Heart left ventricle (tissue), 16 donors: Measurements from ENCODE around the gene CENPK. TPM values are rescaled to one million over a fixed set of nuclear protein-coding genes. Genes with fewer than 3 reads are reported as not detected.

Source experiments
- ATAC-seq, 4 donors: fragments of 200-7000 bp; cut with Tn5 transposase; one replicate each; pipeline ENCODE4 v1.9.1; 2020 to 2022; ENCODE audit warnings: moderate library complexity in 4 of 4, mild to moderate bottlenecking in 3 of 4, moderate number of reproducible peaks in 1 of 4
- DNase-seq, 5 donors: peaks; one replicate each; pipeline ENCODE4 v3.0.0-alpha.2; 2020
- H3K27ac ChIP-seq, 12 donors: fragments of 200-600 bp; sonication (generic) in 4 of 12; one replicate each; pipeline versions ENCODE4 v1.5.0 to v1.8.0; 2016 to 2022; ENCODE audit warnings: mild to moderate bottlenecking in 2 of 12
- H3K27me3 ChIP-seq, 9 donors: fragments of 200-600 bp; sonication (generic) in 2 of 9; one replicate each; pipeline versions ENCODE4 v1.5.1 to v1.8.0; 2016 to 2022; ENCODE audit warnings: mild to moderate bottlenecking in 3 of 9
- H3K36me3 ChIP-seq, 9 donors: fragments of 200-600 bp; sonication (generic) in 2 of 9; one replicate each; pipeline versions ENCODE4 v1.5.0 to v1.8.0; 2018 to 2022; ENCODE audit warnings: mild to moderate bottlenecking in 2 of 9
- H3K4me1 ChIP-seq, 12 donors: fragments of 200-600 bp; sonication (generic) in 4 of 12; one replicate each; pipeline versions ENCODE4 v1.5.0 to v1.8.0; 2016 to 2022; ENCODE audit warnings: mild to moderate bottlenecking in 3 of 12
- H3K4me3 ChIP-seq, 12 donors: fragments of 200-600 bp; sonication (generic) in 4 of 12; one replicate each; pipeline versions ENCODE4 v1.5.0 to v1.8.0; 2017 to 2022; ENCODE audit warnings: mild to moderate bottlenecking in 9 of 12, moderate library complexity in 4 of 12
- H3K9me3 ChIP-seq, 12 donors: fragments of 200-600 bp; sonication (generic) in 4 of 12; one replicate each; pipeline versions ENCODE4 v1.5.0 to v1.8.0; 2016 to 2022; ENCODE audit warnings: mild to moderate bottlenecking in 1 of 12
- CTCF ChIP-seq, 12 donors: fragments of 200-600 bp; sonication (generic) in 4 of 12; IDR thresholded peaks; one replicate each; pipeline versions ENCODE4 v1.5.0 to v1.8.0; 2018 to 2022; ENCODE audit warnings: antibody characterized with exemption in 12 of 12, mild to moderate bottlenecking in 5 of 12
- POLR2A ChIP-seq, 2 donors: fragments of 450-650 bp; IDR thresholded peaks; one replicate each; pipeline ENCODE4 v1.6.1; 2017; ENCODE audit warnings: antibody characterized with exemption in 2 of 2, mild to moderate bottlenecking in 2 of 2, moderate library complexity in 2 of 2
- WGBS, 4 donors: extraction: QIAGEN DNeasy Blood & Tissue Kit in 2 of 4; methylation state at CpG; one replicate each; pipeline versions ENCODE4 v1.1.5 to v1.1.7; 2013 to 2018; 5-methylcytosine and 5-hydroxymethylcytosine counted together
- intact Hi-C, 10 donors: fragments of 100-400 bp; cut with DNase I; formaldehyde crosslinking; loops; one replicate each; pipeline versions ENCODE4 v1.11.1 to v1.14.2; 2022
- polyA plus RNA-seq, 2 donors: library from polyadenylated mRNA; stranded (reverse); fragments of 200-250 nt; gene quantifications; one replicate each; pipeline ENCODE4 v1.2.3, GENCODE V29; 2013
- total RNA-seq, 9 donors: library from RNA; depleted of rRNA in 2 of 9; stranded (reverse); fragments of >200 nt in 2 of 9; fragmentation: NEBNext Ultra II Directional in 3 of 9; extraction: Animal tissue kit (Norgen Biotek cat#: 25700) in 3 of 9; gene quantifications; one replicate each; pipeline versions ENCODE4 v1.1.0 to v1.2.4, GENCODE V29; 2016 to 2023
- donor health status: ischemic (EF 13 %, LVEDD 7.1; RV severe dilation, severe dysfunction).
- donor health status: healthy with polysubstance abuse.
- donor health status: DM: no; HTN: yes; CAD: no.
- donor health status: DM: no; HTN: no; CAD: no.
- donor health status: ischemic (EF 25% LVEDD 6.9; RV normal size, moderate dysfunction).
- donor health status: ischemic (EF 25% LVEDD 5.7; RV mildly dilated, moderate dysfunction).
- donor health status: healthy.
- donor health status: DM: yes; HTN: yes; CAD: no.
- donor health status: ischemic (EF 35%, LVEDD 5.7; RV mildly dilated, moderate dysfunction).
- donor health status: nonischemic (EF 11% LVEDD 7.7; RV severe dilation, severe dysfunction).
- donor health status: DM: yes; HTN: yes; CAD: no.
- donor health status: PGD.
- donor health status: ischemic (EF 29% LVEDD 5.4; RV normal size, mild dysfunction).
- donor health status: nonischemic (EF 23%, LVEDD 6.1; RV moderate dilation, normal function).

The CENPK gene
- total and polyA plus RNA-seq, 11 donors = 0.32 to 6.9 (median 0.78) TPM; not detected in 2

GRCh38 chr5:65539827-65540226, 23.1 kb downstream of the CENPK start:
- H3K27me3 ChIP-seq = no peaks in the 10 kb centered on the region
- TF ChIP-seq CTCF (IDR thresholded peaks at IDR 0.05) (no peak), POLR2A (IDR thresholded peaks at IDR 0.05) (no peak)
- peaks cover 0 to 11% (median 0%) of the 10 kb centered on the region in 9 donors for H3K36me3 ChIP-seq
- ATAC-seq = no peak
- H3K4me1 ChIP-seq = no peaks in the 10 kb centered on the region
- H3K27ac ChIP-seq = no peak overlapping the region
- DNase-seq = no peak
- intact Hi-C loops = no loop called here
- H3K4me3 ChIP-seq = no peak overlapping the region
- H3K9me3 ChIP-seq = no peaks in the 10 kb centered on the region

- Histone ChIP-seq H3K27ac (no peak overlapping the region), H3K36me3 (no peaks in the 10 kb centered on the region), H3K9me3 (no peaks in the 10 kb centered on the region), H3K27me3 (no peaks in the 10 kb centered on the region), H3K4me3 (no peak overlapping the region), H3K4me1 (no peaks in the 10 kb centered on the region)
- 95 to 98% (median 96%) methylated on average over 6 of the region's 6 CpGs for WGBS, 4 donors
- ATAC-seq = no peak
- TF ChIP-seq CTCF (IDR thresholded peaks at IDR 0.05) (no peak), POLR2A (IDR thresholded peaks at IDR 0.05) (no peak)
- DNase-seq = no peak
- intact Hi-C loops = no loop called here
These were observed 27.4 kb downstream of the CENPK start for GRCh38 chr5:65535529-65535987.

GRCh38 chr5:65530904-65531303, 32.1 kb downstream of the CENPK start:
- Histone ChIP-seq H3K27ac (no peak overlapping the region), H3K9me3 (no peaks in the 10 kb centered on the region), H3K4me1 (no peaks in the 10 kb centered on the region), H3K27me3 (no peaks in the 10 kb centered on the region), H3K4me3 (no peak overlapping the region), H3K36me3 (no peaks in the 10 kb centered on the region)
- TF ChIP-seq CTCF (IDR thresholded peaks at IDR 0.05) = no peak
- no peak for TF ChIP-seq POLR2A (IDR thresholded peaks at IDR 0.05)
- no peak for ATAC-seq
- no peak for DNase-seq
- intact Hi-C loops = no loop called here
- WGBS, 4 donors = 96 to 100% (median 100%) methylated on average over 1 of the region's 1 CpG

DNA sequence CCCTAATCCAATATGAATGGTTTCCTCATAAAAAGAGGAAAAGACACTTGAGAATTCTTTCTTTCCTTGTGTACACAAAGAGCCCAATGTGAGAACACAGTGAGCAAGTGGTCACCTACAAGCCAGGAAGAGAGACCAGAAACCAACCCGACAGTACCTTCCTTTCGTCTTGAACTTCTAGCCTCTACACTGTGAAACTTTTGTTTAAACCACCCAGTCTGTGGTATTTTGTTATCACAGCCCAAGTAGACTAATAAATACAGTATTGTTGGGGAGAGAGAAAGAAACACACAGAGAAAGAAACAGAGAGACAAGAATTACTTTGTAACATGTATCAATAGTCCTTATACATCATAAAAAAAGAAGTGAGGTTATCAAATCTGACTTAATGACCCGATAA, 37.2 kb downstream of the CENPK start:
- TF ChIP-seq POLR2A (IDR thresholded peaks at IDR 0.05) = no peak
- no peak for TF ChIP-seq CTCF (IDR thresholded peaks at IDR 0.05)
- WGBS, 4 donors = 91 to 95% (median 92%) methylated on average over 3 of the region's 3 CpGs
- Histone ChIP-seq H3K4me1 (no peaks in the 10 kb centered on the region), H3K36me3 (no peaks in the 10 kb centered on the region), H3K9me3 (no peaks in the 10 kb centered on the region), H3K4me3 (no peak overlapping the region), H3K27me3 (no peaks in the 10 kb centered on the region), H3K27ac (no peak overlapping the region)
- intact Hi-C loops = no loop called here
- DNase-seq (no peak), ATAC-seq (no peak)
